DND-41 (cell line): ENCODE measurements around the gene ACTL8.

Experiments
- ATAC-seq: fragments of 200-7000 bp; cut with Tn5 transposase; 3 replicates; pipeline ENCODE4 v1.9.1; 2021; ENCODE audit warnings: low read depth; ENCODE audit not compliant: insufficient read depth
- DNase-seq: peaks from one replicate; pipeline ENCODE4 v3.0.0-alpha.2; 2020
- H2AFZ ChIP-seq: 2 replicates; pipeline ENCODE4 v1.6.0; 2012; ENCODE audit warnings: low read depth, low read length
- H3K27ac ChIP-seq: 2 replicates; pipeline ENCODE4 v1.5.1; 2012; ENCODE audit warnings: low read length, inconsistent platforms
- H3K27me3 ChIP-seq: fragments of 200-600 bp; sonication (generic); 2 replicates; pipeline ENCODE4 v1.6.0; 2012; ENCODE audit warnings: low read length, mild to moderate bottlenecking, inconsistent platforms; ENCODE audit not compliant: insufficient read depth, poor library complexity
- H3K36me3 ChIP-seq: 2 replicates; pipeline ENCODE4 v1.5.1; 2012; ENCODE audit warnings: low read length, inconsistent platforms; ENCODE audit not compliant: insufficient read depth
- H3K4me1 ChIP-seq: 2 replicates; pipeline ENCODE4 v1.5.1; 2012; ENCODE audit warnings: mild to moderate bottlenecking, low read length; ENCODE audit not compliant: insufficient read depth
- H3K4me2 ChIP-seq: 2 replicates; pipeline ENCODE4 v1.6.0; 2012; ENCODE audit warnings: mild to moderate bottlenecking, moderate library complexity, low read length, inconsistent platforms; ENCODE audit not compliant: insufficient read depth
- H3K4me3 ChIP-seq, 2 experiments: fragments of 200-600 bp in 1 of 2; shearing (Covaris generic) in 1 of 2; 2 replicates each; pipeline ENCODE4 v1.5.1; 2012 to 2016; ENCODE audit warnings: inconsistent platforms in 2 of 2, low read length in 2 of 2, mild to moderate bottlenecking in 2 of 2, low read depth in 1 of 2, moderate library complexity in 1 of 2
- H3K79me2 ChIP-seq: 2 replicates; pipeline ENCODE4 v1.6.0; 2012; ENCODE audit warnings: low read length, inconsistent platforms; ENCODE audit not compliant: insufficient read depth
- H3K9ac ChIP-seq: 2 replicates; pipeline ENCODE4 v1.6.0; 2012; ENCODE audit warnings: low read depth, mild to moderate bottlenecking, inconsistent platforms, low read length, moderate library complexity
- H3K9me3 ChIP-seq: 2 replicates; pipeline ENCODE4 v1.5.1; 2012; ENCODE audit warnings: low read length, moderate library complexity, mild to moderate bottlenecking, inconsistent platforms; ENCODE audit not compliant: insufficient read depth, severe bottlenecking
- H4K20me1 ChIP-seq: 2 replicates; pipeline ENCODE4 v1.6.0; 2012; ENCODE audit warnings: low read length; ENCODE audit not compliant: insufficient read depth
- CTCF ChIP-seq: IDR thresholded peaks from 2 replicates; pipeline ENCODE4 v1.5.1; 2012; ENCODE audit warnings: borderline replicate concordance, low read length, moderate library complexity, mild to moderate bottlenecking; ENCODE audit not compliant: poor library complexity, severe bottlenecking; ENCODE audit errors: extremely low read depth
- EZH2 ChIP-seq: IDR thresholded peaks from 3 replicates; pipeline ENCODE4 v1.6.1; 2012; ENCODE audit warnings: borderline replicate concordance, low read depth, mild to moderate bottlenecking, moderate library complexity, low read length, inconsistent platforms; ENCODE audit not compliant: severe bottlenecking

ACTL8 gene

GRCh38 chr1:17746920-17747319, 8.2 kb upstream of the ACTL8 start:
- Histone ChIP-seq H3K36me3 (no peaks in the 10 kb centered on the region), H3K9ac (no peak overlapping the region), H3K4me3 (no peak overlapping the region), H2AFZ (no peak overlapping the region), H3K79me2 (no peaks in the 10 kb centered on the region), H3K9me3 (no peaks in the 10 kb centered on the region), H4K20me1 (no peaks in the 10 kb centered on the region), H3K27me3 (peaks cover 7% of the 10 kb centered on the region), H3K27ac (no peak overlapping the region), H3K4me1 (no peaks in the 10 kb centered on the region), H3K4me2 (no peak overlapping the region)
- DNase-seq: no peak
- ATAC-seq: no peak
- no peak for TF ChIP-seq CTCF
- TF ChIP-seq EZH2: no peak

- no peaks in the 10 kb centered on the region for H3K27me3 ChIP-seq
- TF ChIP-seq CTCF (no peak), EZH2 (no peak)
- H3K27ac ChIP-seq: no peak overlapping the region
- H3K79me2 ChIP-seq: no peaks in the 10 kb centered on the region
- H3K4me2 ChIP-seq: no peak overlapping the region
- H4K20me1 ChIP-seq: no peaks in the 10 kb centered on the region
- H3K9ac ChIP-seq: no peak overlapping the region
- H3K4me1 ChIP-seq: no peaks in the 10 kb centered on the region
- H2AFZ ChIP-seq: no peak overlapping the region
- DNase-seq: no peak
- no peak for ATAC-seq
- no peaks in the 10 kb centered on the region for H3K36me3 ChIP-seq
- H3K4me3 ChIP-seq: no peak overlapping the region
- H3K9me3 ChIP-seq: peaks cover 8% of the 10 kb centered on the region
These were observed 4.8 kb upstream of the ACTL8 start for GRCh38 chr1:17750333-17750732.

- Histone ChIP-seq H3K27me3 (no peaks in the 10 kb centered on the region), H3K9ac (no peak overlapping the region), H3K4me1 (no peaks in the 10 kb centered on the region), H3K36me3 (no peaks in the 10 kb centered on the region), H2AFZ (no peak overlapping the region), H3K79me2 (no peaks in the 10 kb centered on the region), H3K4me2 (no peak overlapping the region), H3K9me3 (peaks cover 12% of the 10 kb centered on the region), H3K4me3 (no peak overlapping the region), H4K20me1 (no peaks in the 10 kb centered on the region), H3K27ac (no peak overlapping the region)
- no peak for ATAC-seq
- DNase-seq: no peak
- no peak for TF ChIP-seq EZH2
- TF ChIP-seq CTCF: no peak
These were observed 2.8 kb upstream of the ACTL8 start for GRCh38 chr1:17752356-17752755.

GRCh38 chr1:17757426-17757825, 2.3 kb downstream of the ACTL8 start:
- no peak for DNase-seq
- ATAC-seq: no peak
- Histone ChIP-seq H2AFZ (no peak overlapping the region), H3K9me3 (peaks cover 26% of the 10 kb centered on the region), H3K27ac (no peak overlapping the region), H3K27me3 (no peaks in the 10 kb centered on the region), H3K4me1 (no peaks in the 10 kb centered on the region), H3K79me2 (no peaks in the 10 kb centered on the region), H3K36me3 (no peaks in the 10 kb centered on the region), H3K9ac (no peak overlapping the region), H3K4me2 (no peak overlapping the region), H3K4me3 (no peak overlapping the region), H4K20me1 (no peaks in the 10 kb centered on the region)
- no peak for TF ChIP-seq CTCF
- no peak for TF ChIP-seq EZH2
